Activated naive CD4-positive, alpha-beta T cell treated with anti-CD3 and anti-CD28 coated beads for 36 hours (primary cell): ENCODE measurements around the gene PCDHB5. TPM values are rescaled to one million over a fixed set of nuclear protein-coding genes. Genes with fewer than 3 reads are reported as not detected.
A peak's percentile ranks its signal among the peaks of the same experiment; 100 is the strongest.

Experiments used
- CTCF ChIA-PET: fragments of 350-600 bp; sonication (Branson Sonifier 250); formaldehyde crosslinking; loops from one replicate; lab custom pipeline; 2021; ENCODE audit warnings: antibody characterized with exemption; lab: Charles Lee
- DNase-seq: peaks from one replicate; pipeline ENCODE4 v3.0.0-alpha.2; 2020
- H3K27ac Mint-ChIP-seq: one replicate; pipeline ENCODE4 v1.8.0; 2021; ENCODE audit warnings: mild to moderate bottlenecking, mixed read lengths
- H3K27me3 Mint-ChIP-seq: one replicate; pipeline ENCODE4 v1.8.0; 2021; ENCODE audit warnings: low read depth, mixed read lengths
- H3K36me3 Mint-ChIP-seq: one replicate; pipeline ENCODE4 v1.8.0; 2021; ENCODE audit warnings: low read depth, mixed read lengths
- H3K4me1 Mint-ChIP-seq: one replicate; pipeline ENCODE4 v1.8.0; 2021; ENCODE audit warnings: low read depth, mixed read lengths
- H3K4me3 Mint-ChIP-seq: one replicate; pipeline ENCODE4 v1.8.0; 2021; ENCODE audit warnings: mild to moderate bottlenecking, moderate library complexity, mixed read lengths
- H3K9me3 Mint-ChIP-seq: one replicate; pipeline ENCODE4 v1.8.0; 2021; ENCODE audit warnings: mixed read lengths
- intact Hi-C: fragments of 100-400 bp; cut with micrococcal nuclease; formaldehyde crosslinking; loops from one replicate; pipeline ENCODE4 v1.15.1; 2023
- total RNA-seq, 2 experiments: library from RNA; stranded (reverse); gene quantifications; one replicate each; pipeline ENCODE4 v1.2.3, GENCODE V29; 2021

PCDHB5 gene
- total RNA-seq, 2 experiments from 2014 or later: not detected

DNA sequence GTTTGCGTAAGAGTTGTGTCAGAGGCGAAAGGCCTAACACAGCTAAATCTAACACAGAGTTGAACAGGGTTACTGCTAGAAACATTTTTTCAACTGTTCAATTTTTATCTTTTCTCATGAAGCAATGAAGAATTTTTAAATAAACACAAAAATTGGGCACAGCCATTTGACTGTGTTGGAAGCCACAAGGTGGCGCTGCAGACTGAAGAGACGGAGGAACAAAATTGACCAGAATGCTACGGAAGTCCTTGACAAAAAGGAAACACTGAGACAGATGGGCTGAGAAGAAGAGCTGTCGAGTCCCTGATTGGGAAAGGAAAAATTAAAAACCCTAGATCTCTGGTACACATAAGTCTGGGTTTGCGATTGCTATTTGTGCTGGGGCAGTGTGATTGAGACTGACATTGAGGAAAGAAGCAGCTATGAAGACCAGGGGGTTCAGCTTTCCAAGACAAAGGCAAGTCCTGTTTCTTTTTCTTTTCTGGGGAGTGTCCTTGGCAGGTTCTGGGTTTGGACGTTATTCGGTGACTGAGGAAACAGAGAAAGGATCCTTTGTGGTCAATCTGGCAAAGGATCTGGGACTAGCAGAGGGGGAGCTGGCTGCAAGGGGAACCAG is 52.0 kb downstream of the PCDHB5 start, which contains the start of gene PCDHB9:
Gene PCDHB9 (plus strand): TSS at position 265 of the 616 bp plus-strand sequence. CDS start 158 bp downstream, at position 423.
- peak; percentile 60 for DNase-seq
- peaks cover 38% of the 10 kb centered on the region for H3K27me3 Mint-ChIP-seq
- peaks cover 2% of the 10 kb centered on the region for H3K4me1 Mint-ChIP-seq
- no peak within 1 kb of the TSS for H3K4me3 Mint-ChIP-seq
- CTCF ChIA-PET: interaction anchor here (0.7 to 2.2 kb wide), 5 partner anchors 9 to 828 kb away, joined by 3 to 12 read pairs (median 5); partner anchors contain the start of gene PCDHB8
- no peak within 1 kb of the TSS for H3K27ac Mint-ChIP-seq
- peaks cover 14% of the 10 kb centered on the region for H3K36me3 Mint-ChIP-seq
- intact Hi-C loops: loop anchor here (10.0 kb wide), 1 partner anchor 368 kb away; no protein-coding TSS in a partner anchor
- peaks cover 16% of the 10 kb centered on the region for H3K9me3 Mint-ChIP-seq

Other genes with a start within 250 kb of the PCDHB5 start
- not detected for gene PCDHAC1, start 208.9 kb upstream of the PCDHB5 start, total RNA-seq
- gene PCDHAC2, start 168.7 kb upstream of the PCDHB5 start, total RNA-seq: not detected
- gene PCDHB1, start 83.8 kb upstream of the PCDHB5 start, total RNA-seq: not detected
- gene PCDHB2, start 40.6 kb upstream of the PCDHB5 start, total RNA-seq: not detected
- not detected for gene PCDHB3, start 34.7 kb upstream of the PCDHB5 start, total RNA-seq
- gene PCDHB4, start 13.4 kb upstream of the PCDHB5 start, total RNA-seq: not detected
- not detected for gene PCDHB6, start 14.9 kb downstream of the PCDHB5 start, total RNA-seq
- gene PCDHB7, start 37.4 kb downstream of the PCDHB5 start, total RNA-seq: not detected
- gene PCDHB8, start 42.6 kb downstream of the PCDHB5 start, total RNA-seq: not detected
- gene PCDHB16, start 47.2 kb downstream of the PCDHB5 start, total RNA-seq: not detected
- gene PCDHB9, start 52.0 kb downstream of the PCDHB5 start, total RNA-seq: not detected
- gene PCDHB10, start 57.1 kb downstream of the PCDHB5 start, total RNA-seq: not detected
- not detected for gene PCDHB11, start 64.4 kb downstream of the PCDHB5 start, total RNA-seq
- not detected for gene PCDHB12, start 73.5 kb downstream of the PCDHB5 start, total RNA-seq
- not detected for gene PCDHB13, start 78.7 kb downstream of the PCDHB5 start, total RNA-seq
- gene PCDHB14, start 88.1 kb downstream of the PCDHB5 start, total RNA-seq: not detected
- gene PCDHB15, start 110.2 kb downstream of the PCDHB5 start, total RNA-seq: not detected
- not detected for gene SLC25A2, start 168.8 kb downstream of the PCDHB5 start, total RNA-seq
- 10 to 100 TPM; 57.0 to 57.9 TPM for gene TAF7, start 185.6 kb downstream of the PCDHB5 start, total RNA-seq
- gene PCDHGA1, start 195.3 kb downstream of the PCDHB5 start, total RNA-seq: not detected
- gene PCDHGA2, start 203.6 kb downstream of the PCDHB5 start, total RNA-seq: not detected
- gene PCDHGA3, start 208.6 kb downstream of the PCDHB5 start, total RNA-seq: not detected
- not detected for gene PCDHGB1, start 214.9 kb downstream of the PCDHB5 start, total RNA-seq
- not detected for gene PCDHGA4, start 219.8 kb downstream of the PCDHB5 start, total RNA-seq
- gene PCDHGB2, start 224.8 kb downstream of the PCDHB5 start, total RNA-seq: not detected
- gene PCDHGA5, start 229.0 kb downstream of the PCDHB5 start, total RNA-seq: under 1 TPM in 1 of 2 experiments, not detected in 1; 0.05 TPM
- gene PCDHGB3, start 235.0 kb downstream of the PCDHB5 start, total RNA-seq: under 1 TPM in 1 of 2 experiments, not detected in 1; 0.07 TPM
- under 1 TPM; 0.05 to 0.07 TPM for gene PCDHGA6, start 238.7 kb downstream of the PCDHB5 start, total RNA-seq
- gene PCDHGA7, start 247.5 kb downstream of the PCDHB5 start, total RNA-seq: not detected